Right ventricle myocardium inferior (tissue), 1 donor: ENCODE measurements around the gene GIMAP5. TPM values are rescaled to one million over a fixed set of nuclear protein-coding genes. Genes with fewer than 3 reads are reported as not detected.

ENCODE experiments used
- ATAC-seq: fragments of 200-7000 bp; cut with Tn5 transposase; one replicate; pipeline ENCODE4 v1.9.1; 2020; ENCODE audit warnings: mild to moderate bottlenecking, moderate library complexity
- DNase-seq: peaks from one replicate; pipeline ENCODE4 v3.0.0; 2021; ENCODE audit errors: missing footprints
- intact Hi-C: fragments of 100-400 bp; cut with DNase I; formaldehyde crosslinking; loops from one replicate; pipeline ENCODE4 v1.11.0; 2022
- long read RNA-seq: library from polyadenylated mRNA; unstranded; transcript quantifications from one replicate; pipeline ENCODE4 v2.0.0, GENCODE V29; 2021
- total RNA-seq: library from RNA; stranded (reverse); fragmentation: NEBNext Ultra II Directional; extraction: Animal tissue kit (Norgen Biotek cat#: 25700); gene quantifications from one replicate; pipeline ENCODE4 v1.2.1, GENCODE V29; 2021
- donor health status: DM: no; HTN: yes; CAD: no; lungs with severe emphysema.

Gene GIMAP5
- 9.0 TPM for total RNA-seq
- long read RNA-seq, full-length matches to known transcripts = 17 of 22 reads
- long read RNA-seq, partial matches to known transcripts = 0 of 22 reads
- long read RNA-seq, other reads (novel, unspliced or antisense) = 5 of 22 reads

GRCh38 chr7:150737265-150738055 is at the start of gene GIMAP5:
TSS of gene GIMAP5 (plus strand) at chr7:150737418. CDS start at chr7:150740885, 3,467 bp downstream.
- ATAC-seq (peak; percentile 56), DNase-seq (no peak)
- intact Hi-C loops = loop anchor here (2.0 to 5.0 kb wide), 3 partner anchors 21 to 105 kb away; partner anchors contain the start of genes GIMAP1 and GIMAP6

GRCh38 chr7:150688630-150689029 is 48.6 kb upstream of the GIMAP5 start:
- DNase-seq (no peak), ATAC-seq (no peak)
- intact Hi-C loops = no loop called here

- no peak for DNase-seq
- no peak for ATAC-seq
- intact Hi-C loops = no loop called here
These were observed 41.6 kb upstream of the GIMAP5 start for GRCh38 chr7:150695654-150696053.

- no peak for ATAC-seq
- intact Hi-C loops = no loop called here
These were observed 34.0 kb upstream of the GIMAP5 start for GRCh38 chr7:150703209-150703608.

GRCh38 chr7:150715293-150715692 is 21.9 kb upstream of the GIMAP5 start:
- no peak for ATAC-seq
- intact Hi-C loops = no loop called here

More at GRCh38 chr7:150703209-150703608, 34.0 kb upstream of the GIMAP5 start:
- DNase-seq = no peak

GRCh38 chr7:150715738-150716137 is 21.5 kb upstream of the GIMAP5 start:
- intact Hi-C loops = loop anchor here (2.0 kb wide), 3 partner anchors 23 to 83 kb away; partner anchors contain the start of genes GIMAP2 and GIMAP6
- ATAC-seq = no peak
- no peak for DNase-seq

More at GRCh38 chr7:150715293-150715692, 21.9 kb upstream of the GIMAP5 start:
- DNase-seq = no peak

- intact Hi-C loops = loop anchor here (2.0 kb wide), 3 partner anchors 22 to 84 kb away; partner anchors contain the start of genes GIMAP2 and GIMAP6
- ATAC-seq (peak; percentile 82), DNase-seq (peak; percentile 70)
These were observed 20.9 kb upstream of the GIMAP5 start, which contains the start of gene GIMAP1 for GRCh38 chr7:150716368-150716767. TSS of gene GIMAP1 (plus strand) at chr7:150716613. CDS start at chr7:150719048, 2,435 bp downstream.

- no peak for DNase-seq
- no peak for ATAC-seq
- intact Hi-C loops = loop anchor here (2.0 kb wide), 3 partner anchors 22 to 84 kb away; partner anchors contain the start of genes GIMAP2 and GIMAP6
These were observed 20.3 kb upstream of the GIMAP5 start for GRCh38 chr7:150716939-150717338.

GRCh38 chr7:150717814-150718420 is 19.3 kb upstream of the GIMAP5 start:
- no peak for ATAC-seq
- DNase-seq = no peak
- intact Hi-C loops = loop anchor here (2.0 kb wide), 3 partner anchors 21 to 85 kb away; partner anchors contain the start of genes GIMAP2 and GIMAP6

GRCh38 chr7:150719436-150719835 is 17.8 kb upstream of the GIMAP5 start:
- DNase-seq = no peak
- ATAC-seq = no peak
- intact Hi-C loops = no loop called here

GRCh38 chr7:150719960-150720891 is 17.0 kb upstream of the GIMAP5 start:
- intact Hi-C loops = no loop called here
- no peak for ATAC-seq
- peak; percentile 67 for DNase-seq

- no peak for DNase-seq
- intact Hi-C loops = no loop called here
- ATAC-seq = peak; percentile 31
These were observed 15.2 kb upstream of the GIMAP5 start for GRCh38 chr7:150721970-150722373.

- ATAC-seq (no peak), DNase-seq (no peak)
- intact Hi-C loops = no loop called here
These were observed 14.7 kb upstream of the GIMAP5 start for GRCh38 chr7:150722431-150722931.

GRCh38 chr7:150723467-150723866 is 13.8 kb upstream of the GIMAP5 start:
- intact Hi-C loops = no loop called here
- DNase-seq (no peak), ATAC-seq (no peak)

GRCh38 chr7:150727381-150727780 is 9.8 kb upstream of the GIMAP5 start:
- no peak for ATAC-seq
- DNase-seq = no peak
- intact Hi-C loops = no loop called here

- ATAC-seq = no peak
- DNase-seq = no peak
- intact Hi-C loops = no loop called here
These were observed 9.2 kb upstream of the GIMAP5 start for GRCh38 chr7:150728011-150728410.

GRCh38 chr7:150728609-150729008 is 8.6 kb upstream of the GIMAP5 start:
- intact Hi-C loops = no loop called here
- DNase-seq = no peak
- ATAC-seq = no peak

- DNase-seq = no peak
These were observed 5.3 kb upstream of the GIMAP5 start for GRCh38 chr7:150731916-150732315.

More at GRCh38 chr7:150731916-150732315, 5.3 kb upstream of the GIMAP5 start:
- no peak for ATAC-seq
- intact Hi-C loops = no loop called here
